Measurements from ENCODE around the gene TMED1. TPM values are rescaled to one million over a fixed set of nuclear protein-coding genes. Genes with fewer than 3 reads are reported as not detected.
A peak's percentile ranks its signal among the peaks of the same experiment; 100 is the strongest.
"Not testable (repeated sequence)": the region's sequence is repeated elsewhere in the genome, so short reads cannot be mapped to it uniquely, and the experiment has no call there.

TMED1 gene
- polyA plus RNA-seq, 2 of the 4 experiments (the other 2 are of a cell fraction): 29.9 to 37.0 TPM

- no peaks in the 10 kb centered on the region for H3K9me3 ChIP-seq
- H3K27ac ChIP-seq: no peak overlapping the region
- no peaks in the 10 kb centered on the region for H3K4me1 ChIP-seq
- no peak overlapping the region for H3K4me3 ChIP-seq
- WGBS (ENCODE audit: missing lambda C conversion rate): 57% methylated on average over 7 of the region's 7 CpGs
- FAIRE-seq (no peak), ATAC-seq (peak; percentile 55 to 64; a peak in 4 of 6 replicates), DNase-seq (ENCODE audit: low read depth in 1 of 2, low spot score in 1 of 2) (peak in 1 of 2 experiments; percentile 51)
- ChIA-PET CTCF (interaction anchor here (1.3 to 1.7 kb wide), 3 partner anchors 11 to 25 kb away, joined by 3 to 5 read pairs (median 4); partner anchors contain the start of gene TMED1), POLR2A (no interaction called here)
- no peak overlapping the region for H3K4me2 ChIP-seq
- TF ChIP-seq, protein P1, sequence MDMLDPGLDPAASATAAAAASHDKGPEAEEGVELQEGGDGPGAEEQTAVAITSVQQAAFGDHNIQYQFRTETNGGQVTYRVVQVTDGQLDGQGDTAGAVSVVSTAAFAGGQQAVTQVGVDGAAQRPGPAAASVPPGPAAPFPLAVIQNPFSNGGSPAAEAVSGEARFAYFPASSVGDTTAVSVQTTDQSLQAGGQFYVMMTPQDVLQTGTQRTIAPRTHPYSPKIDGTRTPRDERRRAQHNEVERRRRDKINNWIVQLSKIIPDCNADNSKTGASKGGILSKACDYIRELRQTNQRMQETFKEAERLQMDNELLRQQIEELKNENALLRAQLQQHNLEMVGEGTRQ (IDR thresholded peaks at IDR 0.05): no peak
- TF ChIP-seq RFX5 (IDR thresholded peaks at IDR 0.05): no peak
- TF ChIP-seq FOSL2 (IDR thresholded peaks at IDR 0.05): no peak
- no peak for TF ChIP-seq FOSL2 (CRISPR knock-in tag; IDR thresholded peaks at IDR 0.05)
- TF ChIP-seq HMGXB4 (CRISPR knock-in tag; IDR thresholded peaks at IDR 0.05; ENCODE audit: borderline replicate concordance): no peak
- TF ChIP-seq, protein P2, sequence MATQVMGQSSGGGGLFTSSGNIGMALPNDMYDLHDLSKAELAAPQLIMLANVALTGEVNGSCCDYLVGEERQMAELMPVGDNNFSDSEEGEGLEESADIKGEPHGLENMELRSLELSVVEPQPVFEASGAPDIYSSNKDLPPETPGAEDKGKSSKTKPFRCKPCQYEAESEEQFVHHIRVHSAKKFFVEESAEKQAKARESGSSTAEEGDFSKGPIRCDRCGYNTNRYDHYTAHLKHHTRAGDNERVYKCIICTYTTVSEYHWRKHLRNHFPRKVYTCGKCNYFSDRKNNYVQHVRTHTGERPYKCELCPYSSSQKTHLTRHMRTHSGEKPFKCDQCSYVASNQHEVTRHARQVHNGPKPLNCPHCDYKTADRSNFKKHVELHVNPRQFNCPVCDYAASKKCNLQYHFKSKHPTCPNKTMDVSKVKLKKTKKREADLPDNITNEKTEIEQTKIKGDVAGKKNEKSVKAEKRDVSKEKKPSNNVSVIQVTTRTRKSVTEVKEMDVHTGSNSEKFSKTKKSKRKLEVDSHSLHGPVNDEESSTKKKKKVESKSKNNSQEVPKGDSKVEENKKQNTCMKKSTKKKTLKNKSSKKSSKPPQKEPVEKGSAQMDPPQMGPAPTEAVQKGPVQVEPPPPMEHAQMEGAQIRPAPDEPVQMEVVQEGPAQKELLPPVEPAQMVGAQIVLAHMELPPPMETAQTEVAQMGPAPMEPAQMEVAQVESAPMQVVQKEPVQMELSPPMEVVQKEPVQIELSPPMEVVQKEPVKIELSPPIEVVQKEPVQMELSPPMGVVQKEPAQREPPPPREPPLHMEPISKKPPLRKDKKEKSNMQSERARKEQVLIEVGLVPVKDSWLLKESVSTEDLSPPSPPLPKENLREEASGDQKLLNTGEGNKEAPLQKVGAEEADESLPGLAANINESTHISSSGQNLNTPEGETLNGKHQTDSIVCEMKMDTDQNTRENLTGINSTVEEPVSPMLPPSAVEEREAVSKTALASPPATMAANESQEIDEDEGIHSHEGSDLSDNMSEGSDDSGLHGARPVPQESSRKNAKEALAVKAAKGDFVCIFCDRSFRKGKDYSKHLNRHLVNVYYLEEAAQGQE (IDR thresholded peaks at IDR 0.05): no peak
- TF ChIP-seq CEBPB (IDR thresholded peaks at IDR 0.05): no peak
- TF ChIP-seq, protein P3, sequence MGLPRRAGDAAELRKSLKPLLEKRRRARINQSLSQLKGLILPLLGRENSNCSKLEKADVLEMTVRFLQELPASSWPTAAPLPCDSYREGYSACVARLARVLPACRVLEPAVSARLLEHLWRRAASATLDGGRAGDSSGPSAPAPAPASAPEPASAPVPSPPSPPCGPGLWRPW (IDR thresholded peaks at IDR 0.05): no peak
Measured at GRCh38 chr19:10861103-10861651, 25.2 kb upstream of the TMED1 start.

DNA sequence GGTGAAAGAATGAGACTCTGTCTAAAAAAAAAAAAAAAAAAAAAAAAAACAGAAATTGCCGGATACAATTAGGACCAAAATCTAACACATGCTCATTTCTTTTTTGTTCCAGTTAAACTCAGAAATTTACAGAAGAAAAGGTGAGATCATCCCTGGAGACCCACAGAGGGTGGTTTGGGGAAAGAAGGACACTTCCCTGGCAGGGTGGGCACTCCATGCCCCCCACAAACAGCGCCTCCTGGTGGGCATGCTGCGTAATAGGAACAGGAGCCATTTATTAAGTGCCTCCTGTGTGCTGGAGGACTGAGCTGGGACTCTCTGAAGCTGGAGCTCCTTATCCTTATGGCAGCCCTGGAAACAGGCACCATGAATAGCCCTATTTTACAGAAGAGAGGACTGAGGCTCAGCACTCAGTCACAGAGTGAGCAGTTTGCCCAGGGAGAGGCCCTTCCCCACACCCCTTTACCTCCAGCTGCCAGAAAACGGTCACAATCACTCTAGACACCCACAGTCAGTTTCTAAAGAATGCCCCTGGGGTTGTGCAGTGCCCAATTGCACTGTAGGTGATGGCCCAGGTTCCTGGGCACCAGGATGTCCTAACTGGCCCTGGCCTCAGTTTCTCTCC lies 22.3 kb upstream of the TMED1 start:
- TF ChIP-seq, protein P4, sequence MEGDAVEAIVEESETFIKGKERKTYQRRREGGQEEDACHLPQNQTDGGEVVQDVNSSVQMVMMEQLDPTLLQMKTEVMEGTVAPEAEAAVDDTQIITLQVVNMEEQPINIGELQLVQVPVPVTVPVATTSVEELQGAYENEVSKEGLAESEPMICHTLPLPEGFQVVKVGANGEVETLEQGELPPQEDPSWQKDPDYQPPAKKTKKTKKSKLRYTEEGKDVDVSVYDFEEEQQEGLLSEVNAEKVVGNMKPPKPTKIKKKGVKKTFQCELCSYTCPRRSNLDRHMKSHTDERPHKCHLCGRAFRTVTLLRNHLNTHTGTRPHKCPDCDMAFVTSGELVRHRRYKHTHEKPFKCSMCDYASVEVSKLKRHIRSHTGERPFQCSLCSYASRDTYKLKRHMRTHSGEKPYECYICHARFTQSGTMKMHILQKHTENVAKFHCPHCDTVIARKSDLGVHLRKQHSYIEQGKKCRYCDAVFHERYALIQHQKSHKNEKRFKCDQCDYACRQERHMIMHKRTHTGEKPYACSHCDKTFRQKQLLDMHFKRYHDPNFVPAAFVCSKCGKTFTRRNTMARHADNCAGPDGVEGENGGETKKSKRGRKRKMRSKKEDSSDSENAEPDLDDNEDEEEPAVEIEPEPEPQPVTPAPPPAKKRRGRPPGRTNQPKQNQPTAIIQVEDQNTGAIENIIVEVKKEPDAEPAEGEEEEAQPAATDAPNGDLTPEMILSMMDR (IDR thresholded peaks at IDR 0.05): peak; percentile 55
- TF ChIP-seq, protein P3 (IDR thresholded peaks at IDR 0.05): no peak
- TF ChIP-seq ATOH8 (CRISPR knock-in tag; IDR thresholded peaks at IDR 0.05; ENCODE audit: low read depth) (no peak), POLR2AphosphoS2 (conservative IDR thresholded peaks at IDR 0.05; ENCODE audit: low read length) (no peak), JUN (IDR thresholded peaks at IDR 0.05) (no peak), HEYL (CRISPR knock-in tag; IDR thresholded peaks at IDR 0.05) (no peak), EHMT2 (IDR thresholded peaks at IDR 0.05; ENCODE audit: low read depth) (no peak), GATA3 (IDR thresholded peaks at IDR 0.05; ENCODE audit: borderline replicate concordance) (no peak), RAD21 (conservative IDR thresholded peaks at IDR 0.05 in 1 of 2, IDR thresholded peaks at IDR 0.05 in 1 of 2) (0 out of 5 replicates have a peak, but pooled peaks of 1 of the 2 experiments have one; percentile 11), CEBPB (IDR thresholded peaks at IDR 0.05) (no peak)
- Histone ChIP-seq H3K9me3 (no peaks in the 10 kb centered on the region), H3K27ac (no peak overlapping the region), H3K4me3 (no peak overlapping the region), H3K4me1 (no peaks in the 10 kb centered on the region), H3K4me2 (no peak overlapping the region)
- ATAC-seq (peak; percentile 27 to 58; a peak in 3 of 6 replicates), FAIRE-seq (no peak), DNase-seq (ENCODE audit: low read depth in 1 of 2, low spot score in 1 of 2) (no peak)
- ChIA-PET CTCF (interaction anchor here (0.6 to 1.6 kb wide), 10 partner anchors 12 to 137 kb away, joined by 3 to 5 read pairs (median 3); partner anchors contain the start of genes CARM1 and TMED1), POLR2A (no interaction called here)
- WGBS (ENCODE audit: missing lambda C conversion rate): 37% methylated on average over 4 of the region's 4 CpGs

- DNase-seq (ENCODE audit: low read depth in 1 of 2, low spot score in 1 of 2); H3K9me3 ChIP-seq; ATAC-seq; H3K4me1 ChIP-seq; POLR2A ChIA-PET; H3K4me2 ChIP-seq; H3K27ac ChIP-seq; FAIRE-seq; H3K4me3 ChIP-seq: not testable (repeated sequence)
- 90% methylated on average over 1 of the region's 1 CpG for WGBS (ENCODE audit: missing lambda C conversion rate)
- CTCF ChIA-PET: interaction anchor here (0.6 to 3.2 kb wide), 8 partner anchors 8 to 140 kb away, joined by 3 to 39 read pairs (median 4); partner anchors contain the start of genes CARM1 and DNM2
Measured at GRCh38 chr19:10856899-10857298, 20.9 kb upstream of the TMED1 start.

All from A549 (cell line).